ENCODE measurements around the gene SSC4D. TPM values are rescaled to one million over a fixed set of nuclear protein-coding genes. Genes with fewer than 3 reads are reported as not detected.
"Not testable (repeated sequence)": the region's sequence is repeated elsewhere in the genome, so short reads cannot be mapped to it uniquely, and the experiment has no call there.

The SSC4D gene
- not detected in 2 replicates for total RNA-seq (2014; rRNA removed; shearing (Covaris generic); ENCODE audit: low replicate concordance)

DNA sequence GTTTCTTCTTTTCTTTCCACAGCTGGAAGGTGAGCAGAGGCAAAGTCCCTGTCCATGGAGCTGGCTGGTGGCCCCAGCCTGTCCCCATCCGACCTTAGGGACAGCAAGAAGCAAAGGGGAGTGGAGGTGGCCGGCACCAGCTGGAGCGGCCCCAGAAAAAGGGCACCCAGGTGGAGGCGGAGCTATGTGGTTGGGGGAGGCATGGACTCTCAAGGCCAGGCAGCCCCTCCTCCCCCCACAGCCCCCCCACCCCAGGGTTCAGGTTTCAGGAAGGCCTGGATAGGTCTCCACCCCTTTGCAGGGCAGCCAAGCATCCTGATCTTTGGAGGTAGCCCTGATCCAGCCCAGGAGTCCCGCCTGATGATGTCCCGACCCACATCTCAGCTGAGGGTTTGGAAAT lies at the start of gene SSC4D:
TSS of gene SSC4D (minus strand) at position 161 of the 400 bp plus-strand sequence. CDS start 5,258 bp downstream, outside the sequence.
- no peak within 1 kb of the TSS for H3K4me2 ChIP-seq (ENCODE audit: low read depth, low read length, poor library complexity, severe bottlenecking)
- DNase-seq, result no peak
- H3K4me3 ChIP-seq (ENCODE audit: low read length), result no peak within 1 kb of the TSS

DNA sequence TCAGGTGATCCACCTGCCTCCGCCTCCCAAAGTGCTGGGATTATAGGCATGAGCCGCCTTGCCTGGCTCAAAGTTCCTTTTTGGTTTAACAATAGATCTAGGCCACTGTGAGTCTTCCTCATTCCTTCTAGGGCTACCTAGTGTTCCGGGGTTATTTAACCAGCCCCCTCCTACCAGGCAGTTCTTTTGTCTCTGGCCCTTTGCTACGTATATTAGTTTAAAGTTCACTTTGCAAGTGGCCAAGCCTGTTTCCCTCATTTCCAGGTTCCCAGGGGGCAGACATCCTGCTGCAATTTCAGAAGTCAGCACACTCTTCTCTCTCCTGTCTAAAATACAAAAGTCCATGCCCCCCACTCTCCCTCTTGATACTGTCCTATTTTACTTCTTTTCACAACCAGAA lies 49.0 kb upstream of the SSC4D start:
- H3K79me2 ChIP-seq (ENCODE audit: low read length); H3K9me2 ChIP-seq (replicated peaks; ENCODE audit: insufficient read depth, low read length): not testable (repeated sequence)

More for the DNA sequence above, at the start of gene SSC4D:
- Histone ChIP-seq H3K79me2 (ENCODE audit: low read length) (no peaks in the 10 kb centered on the region), H3K9ac (ENCODE audit: low read length) (no peak within 1 kb of the TSS), H4K20me1 (ENCODE audit: insufficient read depth, low read depth, low read length) (no peaks in the 10 kb centered on the region), H3K27ac (ENCODE audit: low read length) (no peak within 1 kb of the TSS), H2AFZ (ENCODE audit: low read length) (no peak within 1 kb of the TSS), H3K36me3 (ENCODE audit: insufficient read depth, low read length) (no peaks in the 10 kb centered on the region), H3K9me3 (ENCODE audit: low read length) (no peaks in the 10 kb centered on the region), H3K4me1 (ENCODE audit: low read length) (no peaks in the 10 kb centered on the region), H3K9me2 (replicated peaks; ENCODE audit: insufficient read depth, low read length) (no peaks in the 10 kb centered on the region), H3K27me3 (ENCODE audit: low read length) (no peaks in the 10 kb centered on the region)

DNA sequence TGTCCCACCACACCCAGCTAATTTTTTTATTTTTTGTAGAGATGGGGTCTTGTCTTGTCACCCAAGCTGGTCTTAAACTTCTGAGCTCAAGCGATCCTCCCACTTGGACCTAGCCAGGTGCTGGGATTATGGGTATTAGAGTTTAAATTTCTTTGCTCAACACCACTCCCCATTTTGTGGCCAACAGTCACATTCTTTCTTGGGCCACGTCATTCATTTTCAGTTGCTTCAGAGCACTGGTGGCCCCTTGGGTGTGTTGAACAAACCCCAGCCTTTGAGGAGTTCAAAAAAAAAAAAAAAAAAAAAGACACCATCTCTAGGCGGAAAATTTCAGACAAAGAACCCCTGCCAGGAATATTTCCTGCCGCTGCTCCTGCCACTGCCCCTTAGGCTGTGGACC lies 47.5 kb upstream of the SSC4D start:
- H3K4me2 ChIP-seq (ENCODE audit: low read depth, low read length, poor library complexity, severe bottlenecking); H3K4me1 ChIP-seq (ENCODE audit: low read length); H3K27me3 ChIP-seq (ENCODE audit: low read length); H3K79me2 ChIP-seq (ENCODE audit: low read length); H2AFZ ChIP-seq (ENCODE audit: low read length); H3K4me3 ChIP-seq (ENCODE audit: low read length); DNase-seq; H3K9me2 ChIP-seq (replicated peaks; ENCODE audit: insufficient read depth, low read length); H4K20me1 ChIP-seq (ENCODE audit: insufficient read depth, low read depth, low read length); H3K9ac ChIP-seq (ENCODE audit: low read length); H3K36me3 ChIP-seq (ENCODE audit: insufficient read depth, low read length); H3K27ac ChIP-seq (ENCODE audit: low read length); H3K9me3 ChIP-seq (ENCODE audit: low read length): not testable (repeated sequence)

More for the DNA sequence above, 49.0 kb upstream of the SSC4D start:
- not testable (repeated sequence) for H4K20me1 ChIP-seq (ENCODE audit: insufficient read depth, low read depth, low read length); H3K36me3 ChIP-seq (ENCODE audit: insufficient read depth, low read length); H3K27ac ChIP-seq (ENCODE audit: low read length); H3K9me3 ChIP-seq (ENCODE audit: low read length); H3K4me3 ChIP-seq (ENCODE audit: low read length); DNase-seq; H3K27me3 ChIP-seq (ENCODE audit: low read length); H3K4me2 ChIP-seq (ENCODE audit: low read depth, low read length, poor library complexity, severe bottlenecking); H3K9ac ChIP-seq (ENCODE audit: low read length); H2AFZ ChIP-seq (ENCODE audit: low read length); H3K4me1 ChIP-seq (ENCODE audit: low read length)

DNA sequence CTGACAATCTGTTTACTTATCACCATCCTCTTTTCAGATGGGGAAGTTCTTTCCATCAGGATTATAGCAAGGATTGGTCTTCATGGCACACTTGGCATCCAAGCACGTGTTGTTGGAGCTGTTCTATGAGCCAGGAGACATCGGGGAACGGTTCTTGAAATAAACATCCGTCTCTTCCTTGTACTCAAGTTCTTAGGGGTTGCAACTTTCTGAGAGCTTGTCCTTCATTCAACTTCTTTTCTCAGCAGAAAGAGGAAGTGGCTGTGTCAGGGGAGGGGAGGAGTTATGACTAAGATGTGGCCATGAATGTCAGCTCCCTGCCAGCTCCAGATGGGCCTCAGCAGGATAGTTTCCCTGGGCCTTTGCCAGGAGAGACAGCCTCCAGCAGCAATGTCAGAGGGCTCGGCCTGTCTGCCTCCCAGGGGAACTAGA lies 36.1 kb upstream of the SSC4D start:
- not testable (repeated sequence) for H3K9me3 ChIP-seq (ENCODE audit: low read length); H3K79me2 ChIP-seq (ENCODE audit: low read length); H3K4me2 ChIP-seq (ENCODE audit: low read depth, low read length, poor library complexity, severe bottlenecking); H3K4me1 ChIP-seq (ENCODE audit: low read length); H2AFZ ChIP-seq (ENCODE audit: low read length); H4K20me1 ChIP-seq (ENCODE audit: insufficient read depth, low read depth, low read length); H3K9me2 ChIP-seq (replicated peaks; ENCODE audit: insufficient read depth, low read length); H3K27me3 ChIP-seq (ENCODE audit: low read length); H3K4me3 ChIP-seq (ENCODE audit: low read length); H3K36me3 ChIP-seq (ENCODE audit: insufficient read depth, low read length)
- peak; percentile 62 for DNase-seq
- Histone ChIP-seq H3K27ac (ENCODE audit: low read length) (peak overlapping the region; percentile 53; the same call in 1 of the 2 replicates), H3K9ac (ENCODE audit: low read length) (0 out of 2 replicates have a peak overlapping the region, but pooled peaks have one; percentile 32)

DNA sequence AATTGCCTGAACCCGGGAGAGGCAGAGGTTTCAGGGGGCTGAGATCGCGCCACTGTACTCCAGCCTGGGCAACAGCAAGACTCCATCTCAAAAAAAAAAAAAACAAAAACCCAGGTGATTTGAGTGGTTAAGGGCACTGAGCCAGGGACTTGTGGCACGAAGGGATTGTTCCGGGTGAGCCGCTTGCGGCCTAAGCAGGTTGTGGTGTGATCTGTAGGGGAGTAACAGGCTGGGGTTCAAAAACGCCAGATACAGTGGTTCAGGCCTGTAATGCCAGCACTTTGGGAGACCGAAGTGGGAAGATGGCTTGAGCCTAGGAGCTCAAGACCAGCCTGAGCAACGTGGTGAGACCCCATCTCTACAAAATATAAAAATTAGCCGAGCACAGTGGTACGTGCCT lies 34.3 kb upstream of the SSC4D start:
- H4K20me1 ChIP-seq (ENCODE audit: insufficient read depth, low read depth, low read length); H3K9me3 ChIP-seq (ENCODE audit: low read length); H3K9me2 ChIP-seq (replicated peaks; ENCODE audit: insufficient read depth, low read length); H3K4me2 ChIP-seq (ENCODE audit: low read depth, low read length, poor library complexity, severe bottlenecking); H3K27me3 ChIP-seq (ENCODE audit: low read length); H2AFZ ChIP-seq (ENCODE audit: low read length); H3K4me3 ChIP-seq (ENCODE audit: low read length); H3K4me1 ChIP-seq (ENCODE audit: low read length); H3K79me2 ChIP-seq (ENCODE audit: low read length); DNase-seq; H3K36me3 ChIP-seq (ENCODE audit: insufficient read depth, low read length); H3K9ac ChIP-seq (ENCODE audit: low read length); H3K27ac ChIP-seq (ENCODE audit: low read length): not testable (repeated sequence)

DNA sequence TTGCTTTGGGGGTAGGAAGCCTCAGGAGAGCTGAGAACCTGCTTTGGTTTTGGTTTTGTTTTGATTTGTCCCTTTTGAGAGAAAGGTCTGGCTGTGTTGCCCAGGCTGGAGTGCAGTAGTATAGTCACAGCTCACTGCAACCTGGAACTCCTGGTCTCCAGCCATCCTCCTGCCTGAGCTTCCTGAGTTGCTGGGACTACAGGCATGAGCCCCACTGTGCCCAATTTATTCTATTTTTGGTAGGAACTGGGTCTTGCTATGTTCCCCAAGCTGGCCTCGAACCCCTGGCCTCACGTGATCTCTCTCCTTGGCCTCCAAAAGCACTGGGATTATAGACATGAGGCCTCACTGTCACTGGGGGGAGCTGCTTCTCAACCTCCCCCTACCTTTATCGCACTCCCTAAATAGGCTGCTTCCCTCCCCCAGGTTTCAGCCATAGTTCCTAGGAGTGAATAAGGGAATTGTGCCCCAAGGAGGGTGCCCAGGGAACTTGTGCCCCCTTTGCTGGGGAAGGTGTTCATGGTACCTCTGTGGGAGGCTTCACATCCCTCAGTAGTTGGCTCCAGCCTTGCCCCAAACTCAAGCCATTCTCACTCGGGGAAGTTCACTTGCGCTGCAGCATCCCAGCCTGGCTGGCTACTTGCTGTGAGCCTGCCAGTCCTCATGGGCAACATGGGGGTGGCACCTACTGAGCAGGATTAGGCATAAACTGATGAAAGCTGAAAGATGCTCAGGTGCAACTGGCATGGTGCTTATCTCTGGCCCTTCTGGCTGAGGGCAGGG lies 33.4 kb upstream of the SSC4D start:
- H3K9me3 ChIP-seq (ENCODE audit: low read length); H3K4me2 ChIP-seq (ENCODE audit: low read depth, low read length, poor library complexity, severe bottlenecking); H4K20me1 ChIP-seq (ENCODE audit: insufficient read depth, low read depth, low read length); H3K79me2 ChIP-seq (ENCODE audit: low read length); H3K4me1 ChIP-seq (ENCODE audit: low read length); DNase-seq; H3K9me2 ChIP-seq (replicated peaks; ENCODE audit: insufficient read depth, low read length); H3K27me3 ChIP-seq (ENCODE audit: low read length); H3K4me3 ChIP-seq (ENCODE audit: low read length); H3K36me3 ChIP-seq (ENCODE audit: insufficient read depth, low read length); H2AFZ ChIP-seq (ENCODE audit: low read length); H3K9ac ChIP-seq (ENCODE audit: low read length); H3K27ac ChIP-seq (ENCODE audit: low read length): not testable (repeated sequence)

DNA sequence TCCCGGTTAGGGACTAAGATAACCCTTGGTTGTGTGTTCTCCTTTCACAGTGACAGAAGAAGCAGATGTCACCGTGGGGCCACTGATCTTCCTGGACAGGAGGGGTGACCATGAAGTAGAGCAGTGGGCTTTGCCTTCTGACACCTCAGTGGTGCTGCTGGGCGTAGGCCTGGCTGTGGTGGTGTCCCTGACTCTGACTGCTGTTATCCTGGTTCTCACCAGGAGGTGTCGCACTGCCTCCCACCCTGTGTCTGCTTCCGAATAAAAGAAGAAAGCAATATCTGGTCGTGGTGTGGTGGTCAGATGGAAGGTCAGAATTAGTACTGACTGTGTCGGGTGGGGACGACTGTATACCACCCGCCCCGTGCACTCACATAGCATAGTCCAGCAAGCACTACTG lies 32.3 kb upstream of the SSC4D start:
- not testable (repeated sequence) for H3K9me3 ChIP-seq (ENCODE audit: low read length); H3K9ac ChIP-seq (ENCODE audit: low read length); DNase-seq; H3K27me3 ChIP-seq (ENCODE audit: low read length); H3K79me2 ChIP-seq (ENCODE audit: low read length); H3K4me1 ChIP-seq (ENCODE audit: low read length); H2AFZ ChIP-seq (ENCODE audit: low read length); H3K36me3 ChIP-seq (ENCODE audit: insufficient read depth, low read length); H3K27ac ChIP-seq (ENCODE audit: low read length); H3K9me2 ChIP-seq (replicated peaks; ENCODE audit: insufficient read depth, low read length); H3K4me2 ChIP-seq (ENCODE audit: low read depth, low read length, poor library complexity, severe bottlenecking); H4K20me1 ChIP-seq (ENCODE audit: insufficient read depth, low read depth, low read length); H3K4me3 ChIP-seq (ENCODE audit: low read length)

DNA sequence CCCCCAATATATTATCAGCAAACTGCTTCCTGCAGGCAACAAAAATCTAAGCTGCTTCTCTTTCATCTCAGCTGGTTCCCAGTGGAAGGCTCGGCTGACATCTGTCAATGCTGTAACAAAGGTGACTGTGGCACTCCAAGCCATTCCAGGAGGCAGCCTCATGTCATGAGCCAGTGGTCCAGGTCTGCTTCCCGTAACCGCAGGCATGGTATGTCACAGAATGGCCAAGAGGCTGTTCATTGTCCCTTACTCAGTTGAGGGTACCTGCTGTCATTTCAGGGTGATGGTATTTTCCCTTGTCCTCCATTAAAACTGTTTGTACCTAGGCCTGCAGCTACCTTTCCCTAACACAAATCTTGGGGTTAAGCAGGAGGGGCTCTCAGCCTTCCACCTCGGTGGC lies 30.9 kb upstream of the SSC4D start:
- not testable (repeated sequence) for DNase-seq; H3K4me2 ChIP-seq (ENCODE audit: low read depth, low read length, poor library complexity, severe bottlenecking); H3K79me2 ChIP-seq (ENCODE audit: low read length); H4K20me1 ChIP-seq (ENCODE audit: insufficient read depth, low read depth, low read length); H3K9me2 ChIP-seq (replicated peaks; ENCODE audit: insufficient read depth, low read length); H3K27ac ChIP-seq (ENCODE audit: low read length); H3K27me3 ChIP-seq (ENCODE audit: low read length); H3K9ac ChIP-seq (ENCODE audit: low read length); H3K9me3 ChIP-seq (ENCODE audit: low read length); H3K4me1 ChIP-seq (ENCODE audit: low read length); H3K36me3 ChIP-seq (ENCODE audit: insufficient read depth, low read length); H3K4me3 ChIP-seq (ENCODE audit: low read length); H2AFZ ChIP-seq (ENCODE audit: low read length)
